ENCODE measurements around the gene AP2S1. TPM values are rescaled to one million over a fixed set of nuclear protein-coding genes. Genes with fewer than 3 reads are reported as not detected.
"Not testable (repeated sequence)": the region's sequence is repeated elsewhere in the genome, so short reads cannot be mapped to it uniquely, and the experiment has no call there.

The AP2S1 gene
- total and polyA plus RNA-seq, 2 donors from 2014 or later = 105 to 226 TPM

DNA sequence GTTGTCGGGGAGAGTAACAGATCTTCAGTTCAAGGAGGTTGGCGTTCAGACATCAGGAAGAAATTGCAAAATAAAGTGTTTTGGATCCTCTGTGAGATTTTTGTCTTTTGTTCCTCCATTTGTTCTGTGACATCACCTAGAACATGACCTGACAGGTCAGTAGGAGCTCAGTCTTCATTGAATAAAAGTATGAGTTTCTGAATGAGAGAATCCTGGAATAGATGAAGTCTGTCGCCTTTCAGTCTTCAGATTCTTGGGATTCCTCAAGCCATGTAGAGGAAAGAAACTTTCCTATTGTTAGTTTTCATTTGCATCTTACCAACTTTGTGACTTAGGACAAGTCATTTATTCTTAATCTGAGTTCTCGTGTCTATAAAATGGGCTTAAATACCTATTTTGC is 24.6 kb upstream of the AP2S1 start:
- no peak for DNase-seq
- Histone ChIP-seq H3K36me3 (ENCODE audit: control insufficient read depth in 2 of 3, insufficient read depth in 3 of 3, low read length in 3 of 3) (no peaks in the 10 kb centered on the region), H3K9ac (ENCODE audit: low read length in 3 of 3) (no peak overlapping the region), H3K27ac (ENCODE audit: low read depth in 2 of 2, low read length in 2 of 2) (no peak overlapping the region), H3K27me3 (ENCODE audit: control insufficient read depth, insufficient read depth, low read length) (no peaks in the 10 kb centered on the region), H3K4me3 (ENCODE audit: low read length in 3 of 3) (no peak overlapping the region), H3K4me1 (ENCODE audit: control insufficient read depth in 2 of 3, insufficient read depth in 2 of 3, low read depth in 1 of 3, low read length in 3 of 3) (no peaks in the 10 kb centered on the region), H3K9me3 (ENCODE audit: control insufficient read depth in 2 of 3, insufficient read depth in 1 of 3, low read length in 3 of 3) (no peaks in the 10 kb centered on the region)
- intact Hi-C loops (cut with DNase I) = no loop called here
- TF ChIP-seq, protein P1, sequence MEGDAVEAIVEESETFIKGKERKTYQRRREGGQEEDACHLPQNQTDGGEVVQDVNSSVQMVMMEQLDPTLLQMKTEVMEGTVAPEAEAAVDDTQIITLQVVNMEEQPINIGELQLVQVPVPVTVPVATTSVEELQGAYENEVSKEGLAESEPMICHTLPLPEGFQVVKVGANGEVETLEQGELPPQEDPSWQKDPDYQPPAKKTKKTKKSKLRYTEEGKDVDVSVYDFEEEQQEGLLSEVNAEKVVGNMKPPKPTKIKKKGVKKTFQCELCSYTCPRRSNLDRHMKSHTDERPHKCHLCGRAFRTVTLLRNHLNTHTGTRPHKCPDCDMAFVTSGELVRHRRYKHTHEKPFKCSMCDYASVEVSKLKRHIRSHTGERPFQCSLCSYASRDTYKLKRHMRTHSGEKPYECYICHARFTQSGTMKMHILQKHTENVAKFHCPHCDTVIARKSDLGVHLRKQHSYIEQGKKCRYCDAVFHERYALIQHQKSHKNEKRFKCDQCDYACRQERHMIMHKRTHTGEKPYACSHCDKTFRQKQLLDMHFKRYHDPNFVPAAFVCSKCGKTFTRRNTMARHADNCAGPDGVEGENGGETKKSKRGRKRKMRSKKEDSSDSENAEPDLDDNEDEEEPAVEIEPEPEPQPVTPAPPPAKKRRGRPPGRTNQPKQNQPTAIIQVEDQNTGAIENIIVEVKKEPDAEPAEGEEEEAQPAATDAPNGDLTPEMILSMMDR (IDR thresholded peaks at IDR 0.05; ENCODE audit: borderline replicate concordance, extremely low read depth, insufficient read depth) = no peak
- FAIRE-seq = no peak

DNA sequence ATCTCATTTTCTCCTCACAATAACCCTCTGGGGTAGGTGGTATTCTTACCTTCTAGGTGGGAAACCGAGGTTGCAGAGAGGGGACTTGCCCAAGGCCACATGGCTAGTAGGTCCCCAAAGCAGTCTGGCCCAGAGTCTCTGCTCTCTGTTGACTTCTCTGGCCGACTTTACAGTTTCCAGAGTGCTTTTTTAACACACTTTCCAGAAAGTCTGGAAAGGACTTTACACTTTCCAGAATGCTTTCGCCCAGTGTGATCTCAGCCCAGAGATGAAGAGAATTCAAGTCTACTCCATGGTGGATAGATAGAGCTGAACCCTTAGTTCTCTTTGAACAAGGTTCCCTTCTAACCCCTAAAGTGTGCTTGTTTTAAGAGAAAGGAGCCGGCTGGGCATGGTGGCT is 22.3 kb upstream of the AP2S1 start:
- no peaks in the 10 kb centered on the region for H3K36me3 ChIP-seq (ENCODE audit: control insufficient read depth in 2 of 3, insufficient read depth in 3 of 3, low read length in 3 of 3)
- no peaks in the 10 kb centered on the region for H3K4me1 ChIP-seq (ENCODE audit: control insufficient read depth in 2 of 3, insufficient read depth in 2 of 3, low read depth in 1 of 3, low read length in 3 of 3)
- no peaks in the 10 kb centered on the region for H3K9me3 ChIP-seq (ENCODE audit: control insufficient read depth in 2 of 3, insufficient read depth in 1 of 3, low read length in 3 of 3)
- TF ChIP-seq, protein P1 (IDR thresholded peaks at IDR 0.05; ENCODE audit: borderline replicate concordance, extremely low read depth, insufficient read depth) = no peak
- no peaks in the 10 kb centered on the region for H3K27me3 ChIP-seq (ENCODE audit: control insufficient read depth, insufficient read depth, low read length)
- no peak overlapping the region for H3K4me3 ChIP-seq (ENCODE audit: low read length in 3 of 3)
- intact Hi-C loops (cut with DNase I) = no loop called here
- no peak overlapping the region for H3K27ac ChIP-seq (ENCODE audit: low read depth in 2 of 2, low read length in 2 of 2)
- FAIRE-seq = no peak
- H3K9ac ChIP-seq (ENCODE audit: low read length in 3 of 3) = no peak overlapping the region
- no peak for DNase-seq

DNA sequence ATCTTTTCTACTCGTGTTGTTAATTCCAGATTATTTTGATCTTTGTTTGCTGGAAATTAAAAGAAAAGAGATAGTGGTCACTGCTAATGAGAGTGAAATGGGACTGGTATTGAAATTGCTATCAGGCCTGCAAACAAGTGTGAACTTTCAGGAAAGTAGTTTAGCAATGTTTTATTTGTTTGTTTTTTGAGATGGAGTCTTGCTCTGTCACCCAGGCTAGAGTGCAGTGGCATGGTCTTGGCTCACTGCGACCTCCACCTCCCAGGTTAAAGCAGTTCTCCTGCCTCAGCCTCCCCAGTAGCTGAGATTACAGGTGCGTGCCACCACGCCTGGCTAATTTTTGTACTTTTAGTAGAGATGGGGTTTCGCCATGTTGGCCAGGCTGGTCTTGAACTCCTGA is 20.5 kb upstream of the AP2S1 start:
- intact Hi-C loops (cut with DNase I); H3K9ac ChIP-seq (ENCODE audit: low read length in 3 of 3); FAIRE-seq; H3K27ac ChIP-seq (ENCODE audit: low read depth in 2 of 2, low read length in 2 of 2); DNase-seq; H3K36me3 ChIP-seq (ENCODE audit: control insufficient read depth in 2 of 3, insufficient read depth in 3 of 3, low read length in 3 of 3); H3K9me3 ChIP-seq (ENCODE audit: control insufficient read depth in 2 of 3, insufficient read depth in 1 of 3, low read length in 3 of 3); H3K4me3 ChIP-seq (ENCODE audit: low read length in 3 of 3); H3K27me3 ChIP-seq (ENCODE audit: control insufficient read depth, insufficient read depth, low read length); H3K4me1 ChIP-seq (ENCODE audit: control insufficient read depth in 2 of 3, insufficient read depth in 2 of 3, low read depth in 1 of 3, low read length in 3 of 3): not testable (repeated sequence)

DNA sequence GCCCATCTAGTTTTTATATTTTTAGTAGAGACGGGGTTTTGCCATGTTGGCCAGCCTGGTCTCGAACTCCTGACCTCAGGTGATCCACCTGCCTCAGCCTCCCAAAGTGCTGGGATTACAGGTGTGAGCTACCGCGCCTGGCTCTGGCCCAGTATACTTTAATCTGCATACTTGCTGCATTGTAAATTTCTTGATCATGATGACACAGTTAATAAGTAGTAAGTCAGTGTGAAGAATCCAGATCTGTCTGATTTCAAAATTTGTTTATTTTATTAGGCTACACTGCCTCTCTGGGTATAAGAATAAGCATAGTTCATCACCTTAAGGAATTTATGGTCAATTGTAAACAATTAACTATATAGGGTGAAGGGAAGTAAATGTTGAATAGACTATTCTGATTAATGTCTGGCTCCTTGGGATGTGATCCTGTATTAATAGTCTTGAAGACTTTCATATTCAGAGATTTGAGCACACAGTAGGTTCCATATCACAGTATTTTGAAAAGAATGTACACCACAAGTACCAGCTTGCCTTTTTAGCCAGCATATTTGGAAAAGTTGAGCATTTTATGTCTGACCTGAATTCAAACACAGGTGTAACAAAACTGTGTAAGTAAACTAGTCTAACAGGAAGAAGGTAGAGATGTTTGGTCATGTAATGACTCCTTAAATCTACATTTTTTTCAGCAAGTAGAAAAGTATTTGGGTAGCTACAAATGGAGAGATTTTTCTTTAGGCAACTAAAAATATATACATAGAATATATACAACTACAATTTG is 17.6 kb upstream of the AP2S1 start:
- H3K4me1 ChIP-seq (ENCODE audit: control insufficient read depth in 2 of 3, insufficient read depth in 2 of 3, low read depth in 1 of 3, low read length in 3 of 3) = peaks cover 6 to 20% (median 10%) of the 10 kb centered on the region in 3 donors
- H3K9ac ChIP-seq (ENCODE audit: low read length in 3 of 3) = no peak overlapping the region
- no peak overlapping the region for H3K4me3 ChIP-seq (ENCODE audit: low read length in 3 of 3)
- no peaks in the 10 kb centered on the region for H3K9me3 ChIP-seq (ENCODE audit: control insufficient read depth in 2 of 3, insufficient read depth in 1 of 3, low read length in 3 of 3)
- H3K27me3 ChIP-seq (ENCODE audit: control insufficient read depth, insufficient read depth, low read length) = no peaks in the 10 kb centered on the region
- intact Hi-C loops (cut with DNase I) = no loop called here
- TF ChIP-seq, protein P1 (IDR thresholded peaks at IDR 0.05; ENCODE audit: borderline replicate concordance, extremely low read depth, insufficient read depth) = no peak
- no peak overlapping the region for H3K27ac ChIP-seq (ENCODE audit: low read depth in 2 of 2, low read length in 2 of 2)
- no peak for DNase-seq
- H3K36me3 ChIP-seq (ENCODE audit: control insufficient read depth in 2 of 3, insufficient read depth in 3 of 3, low read length in 3 of 3) = no peaks in the 10 kb centered on the region
- no peak for FAIRE-seq

Measured in kidney (tissue), 14 donors.